ENCODE results near the gene MAPK12. TPM values are rescaled to one million over a fixed set of nuclear protein-coding genes. Genes with fewer than 3 reads are reported as not detected.
A peak's percentile ranks its signal among the peaks of the same experiment; 100 is the strongest.
"Not testable (repeated sequence)": the region's sequence is repeated elsewhere in the genome, so short reads cannot be mapped to it uniquely, and the experiment has no call there.

Gene MAPK12
- total RNA-seq, 1 experiment from 2014 or later, result 54.4 TPM

DNA sequence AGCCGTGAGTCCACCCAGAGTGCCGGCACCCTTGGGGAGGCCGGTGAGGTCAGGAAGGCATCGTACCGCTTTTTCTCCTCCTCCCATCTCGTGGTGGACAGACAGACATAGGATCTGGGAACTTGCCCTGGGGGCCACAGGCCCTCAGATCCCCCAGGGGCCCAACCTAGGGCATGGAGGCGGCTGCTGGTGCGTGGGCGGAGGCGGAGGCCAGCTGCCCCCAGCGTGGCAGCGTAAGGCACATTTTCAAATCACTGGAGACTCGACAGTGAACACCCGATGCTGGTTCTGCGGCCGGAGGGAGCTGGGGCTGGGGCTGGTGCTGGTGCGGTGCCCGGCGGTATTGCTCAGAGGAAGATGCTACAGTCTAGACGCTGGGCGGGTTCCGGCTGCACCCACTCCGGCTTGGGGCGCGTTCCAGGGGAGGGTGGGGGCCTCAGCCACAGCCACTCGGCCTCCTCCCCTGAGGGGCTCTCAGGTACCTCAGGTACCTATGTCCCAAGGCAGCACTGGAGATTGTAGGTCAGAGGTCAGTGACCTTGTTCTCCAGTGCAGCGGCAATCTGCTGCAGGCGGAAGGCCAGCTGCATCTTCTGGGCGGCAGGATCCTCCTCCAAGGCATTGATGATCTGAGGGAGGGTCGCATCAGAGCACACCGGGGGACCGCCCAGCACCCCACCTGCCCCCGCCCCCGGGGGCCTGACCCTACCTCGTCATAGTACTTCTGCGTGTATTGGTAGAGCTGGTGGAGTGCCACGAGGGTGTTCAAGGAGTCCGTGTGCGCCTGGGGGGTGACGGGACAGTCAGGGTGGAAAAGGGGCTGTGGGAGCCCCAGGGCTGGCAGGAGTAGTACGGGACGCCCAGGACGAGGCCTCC lies 13.9 kb upstream of the MAPK12 start:
- Histone ChIP-seq H3K4me3 (no peak overlapping the region), H3K9me3 (no peaks in the 10 kb centered on the region), H3K27me3 (no peaks in the 10 kb centered on the region), H3K36me3 (peaks cover 35% of the 10 kb centered on the region)
- no peak for DNase-seq

DNA sequence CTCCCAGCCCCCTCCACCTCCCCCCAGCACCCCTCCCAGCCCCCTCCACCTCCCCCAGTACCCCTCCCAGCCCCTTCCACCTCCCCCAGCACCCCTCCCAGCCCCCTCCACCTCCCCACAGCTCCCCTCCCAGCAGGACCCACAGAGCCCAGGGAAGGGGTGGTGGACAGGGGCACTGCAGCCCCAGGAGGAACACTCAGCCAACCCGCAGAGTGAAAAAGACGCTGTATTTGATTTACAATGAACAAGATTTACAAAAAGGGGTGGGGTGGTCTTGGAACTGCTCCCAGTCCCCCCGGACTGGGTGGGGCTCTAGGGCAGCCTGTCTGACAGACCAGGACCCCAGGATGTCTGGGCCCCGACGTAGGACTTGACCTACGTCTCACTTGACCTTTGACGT lies 13.3 kb upstream of the MAPK12 start:
- Histone ChIP-seq H3K9me3 (no peaks in the 10 kb centered on the region), H3K36me3 (peaks cover 35% of the 10 kb centered on the region), H3K4me3 (no peak overlapping the region), H3K27me3 (no peaks in the 10 kb centered on the region)
- DNase-seq, result no peak

DNA sequence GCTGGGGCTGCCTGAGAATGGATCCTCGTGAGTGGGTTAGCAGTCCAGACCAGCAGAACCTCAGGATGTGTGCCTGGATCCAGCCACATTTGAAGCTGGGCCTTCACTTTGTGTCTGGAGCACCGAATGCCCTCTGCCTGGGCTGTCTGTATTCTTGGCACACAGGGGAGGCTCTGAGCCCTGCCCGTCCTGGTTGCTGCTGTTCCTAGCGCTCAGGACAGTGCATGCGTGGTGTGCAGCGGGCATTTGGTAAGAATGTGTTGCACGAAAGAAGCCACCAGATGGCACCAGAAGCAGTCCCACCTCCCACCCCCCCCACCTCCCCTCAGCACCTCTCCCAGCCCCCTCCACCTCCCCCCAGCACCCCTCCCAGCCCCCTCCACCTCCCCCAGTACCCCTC lies 12.8 kb upstream of the MAPK12 start:
- H3K27me3 ChIP-seq, result no peaks in the 10 kb centered on the region
- H3K36me3 ChIP-seq, result peaks cover 33% of the 10 kb centered on the region
- H3K9me3 ChIP-seq, result no peaks in the 10 kb centered on the region
- DNase-seq, result peak; percentile 33
- H3K4me3 ChIP-seq, result no peak overlapping the region

DNA sequence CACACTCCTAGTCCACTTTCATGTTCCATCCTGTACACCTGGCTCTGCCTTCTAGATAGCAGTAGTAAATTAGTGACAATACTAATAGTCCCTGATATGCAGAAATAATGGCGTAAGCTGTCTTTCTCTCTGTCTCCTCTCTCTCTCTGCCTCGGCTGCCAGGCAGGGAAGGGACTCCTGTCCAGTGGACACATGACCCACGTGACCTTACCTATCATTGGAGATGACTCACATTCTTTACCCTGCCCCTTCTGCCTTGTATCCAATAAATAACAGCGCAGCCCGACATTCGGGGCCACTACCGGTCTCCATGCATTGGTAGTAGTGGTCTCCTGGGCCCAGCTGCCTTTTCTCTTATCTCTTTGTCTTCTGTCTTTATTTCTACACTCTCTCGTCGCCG lies 12.3 kb upstream of the MAPK12 start:
- not testable (repeated sequence) for DNase-seq, H3K4me3 ChIP-seq, H3K9me3 ChIP-seq, H3K27me3 ChIP-seq
- peaks cover 29% of the 10 kb centered on the region for H3K36me3 ChIP-seq

DNA sequence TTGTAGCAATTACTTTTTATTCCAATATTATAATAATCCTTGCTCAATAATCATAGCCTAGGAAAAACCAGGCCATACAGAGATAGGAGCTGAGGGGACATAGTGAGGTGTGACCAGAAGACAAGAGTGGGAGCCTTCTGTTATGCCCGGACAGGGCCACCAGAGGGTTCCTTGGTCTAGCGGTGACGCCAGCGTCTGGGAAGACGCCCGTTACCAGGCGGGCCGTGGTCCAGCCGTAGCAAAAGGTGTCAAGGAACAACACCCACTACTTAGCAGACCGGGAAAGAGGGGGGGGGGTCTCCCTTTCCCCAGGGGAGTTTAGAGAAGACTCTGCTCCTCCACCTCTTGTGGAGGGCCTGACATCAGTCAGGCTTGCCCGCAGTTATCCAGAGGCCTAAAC lies 11.9 kb upstream of the MAPK12 start:
- H3K27me3 ChIP-seq, DNase-seq, H3K4me3 ChIP-seq, H3K9me3 ChIP-seq: not testable (repeated sequence)
- H3K36me3 ChIP-seq, result peaks cover 27% of the 10 kb centered on the region

DNA sequence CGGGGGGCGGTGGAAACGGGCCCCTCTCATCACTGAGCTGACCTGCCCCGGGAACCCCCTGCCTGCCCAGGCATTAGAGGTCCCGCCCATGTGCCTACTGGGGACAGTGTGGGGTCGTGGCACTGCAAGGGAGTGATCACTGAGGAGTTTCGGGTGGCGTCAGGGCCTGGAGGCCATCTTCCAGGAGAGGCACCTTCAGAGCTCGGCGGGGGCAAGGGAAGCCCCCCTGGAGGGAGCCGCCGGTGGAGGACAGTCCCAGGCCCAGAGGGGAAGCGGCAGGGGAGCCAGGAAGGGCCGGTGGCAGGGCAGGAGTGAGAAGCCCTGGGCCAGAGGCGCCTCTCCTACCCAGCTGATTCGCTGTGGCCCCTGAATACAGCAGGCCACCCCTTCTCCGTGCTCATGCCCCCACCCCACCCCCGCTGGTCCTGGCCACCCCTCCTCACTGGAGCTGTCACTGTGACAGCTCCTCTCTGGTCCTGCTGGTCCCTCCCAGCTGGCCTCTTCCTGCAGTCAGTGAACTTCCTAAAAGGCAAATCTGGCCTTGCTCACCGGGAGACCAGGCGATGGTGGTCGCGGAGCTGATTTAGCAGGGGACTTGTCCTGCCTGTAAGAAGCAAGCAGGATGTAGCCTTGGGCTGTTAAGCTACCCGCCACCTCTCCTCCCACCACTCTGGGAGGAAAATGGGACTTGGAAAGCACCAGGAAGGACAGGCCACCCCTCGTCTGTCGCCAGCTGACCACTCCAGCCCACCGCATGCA lies 10.7 kb upstream of the MAPK12 start:
- no peaks in the 10 kb centered on the region for H3K9me3 ChIP-seq
- DNase-seq, result no peak
- no peak overlapping the region for H3K4me3 ChIP-seq

DNA sequence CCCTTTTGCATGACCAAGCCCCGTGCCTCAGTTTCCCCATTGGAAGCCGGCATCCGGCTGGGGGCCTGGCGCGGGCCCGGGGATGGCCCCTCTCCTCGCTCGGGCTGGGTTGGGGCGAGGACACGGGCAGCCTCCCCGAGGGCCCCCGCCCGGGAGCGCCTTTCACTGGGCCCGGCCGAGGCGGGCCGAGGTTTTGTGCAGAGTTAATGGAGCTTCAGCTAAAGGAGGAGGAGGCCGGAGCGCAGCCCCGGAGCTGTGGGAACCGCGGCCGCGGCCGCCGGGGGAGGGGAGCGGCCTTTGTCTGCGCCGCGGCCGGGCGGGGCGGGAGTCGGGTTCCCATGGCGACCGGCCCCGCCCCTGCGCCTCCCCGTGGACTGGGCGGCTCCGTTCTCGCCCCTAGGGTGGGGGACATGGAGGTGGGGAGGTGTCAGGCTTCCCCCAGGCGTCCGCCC lies 10.1 kb upstream of the MAPK12 start:
- no peaks in the 10 kb centered on the region for H3K27me3 ChIP-seq
- H3K4me3 ChIP-seq, result peak overlapping the region; percentile 63
- no peaks in the 10 kb centered on the region for H3K9me3 ChIP-seq
- DNase-seq, result peak; percentile 49
- peaks cover 18% of the 10 kb centered on the region for H3K36me3 ChIP-seq

More for the DNA sequence above, 10.7 kb upstream of the MAPK12 start:
- Histone ChIP-seq H3K27me3 (no peaks in the 10 kb centered on the region), H3K36me3 (peaks cover 23% of the 10 kb centered on the region)

DNA sequence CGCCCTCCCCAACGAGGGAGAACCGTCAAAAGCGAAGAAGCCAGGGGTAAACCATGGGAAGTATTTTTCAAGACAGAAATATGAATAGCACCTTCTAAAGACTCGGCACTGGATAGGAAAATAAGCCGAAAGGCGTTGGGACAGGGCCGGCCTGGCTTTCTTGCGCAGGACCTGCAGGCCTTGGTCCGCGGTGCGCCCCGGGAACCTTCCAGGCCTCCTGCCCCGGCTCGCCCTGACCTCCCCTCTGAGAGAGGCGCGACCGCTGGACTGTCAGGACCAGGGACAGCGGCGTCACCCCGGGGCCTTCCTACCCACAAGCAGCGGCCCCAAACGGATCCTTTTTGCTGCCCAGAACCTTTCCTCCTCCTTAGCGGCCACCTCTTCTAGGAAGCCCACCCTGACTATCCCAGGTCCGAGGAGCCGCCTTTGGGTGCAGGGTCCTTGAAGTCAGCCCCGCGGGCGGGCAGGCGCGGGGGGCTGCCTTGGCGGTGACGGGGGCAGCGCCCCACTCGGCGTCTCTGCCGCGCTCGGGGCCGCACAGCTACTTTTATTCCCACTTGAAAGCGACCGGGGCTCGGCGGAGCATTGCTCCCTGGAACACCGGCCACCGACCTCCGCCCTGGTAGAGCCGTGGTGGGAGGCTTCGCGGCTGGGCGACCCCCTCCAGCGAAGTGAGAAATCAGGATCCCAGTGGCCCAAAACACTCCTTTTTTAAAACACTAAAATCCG lies 9.3 kb upstream of the MAPK12 start:
- peak; percentile 78 for DNase-seq
- Histone ChIP-seq H3K9me3 (no peaks in the 10 kb centered on the region), H3K4me3 (peak overlapping the region; percentile 63), H3K36me3 (peaks cover 13% of the 10 kb centered on the region), H3K27me3 (no peaks in the 10 kb centered on the region)

DNA sequence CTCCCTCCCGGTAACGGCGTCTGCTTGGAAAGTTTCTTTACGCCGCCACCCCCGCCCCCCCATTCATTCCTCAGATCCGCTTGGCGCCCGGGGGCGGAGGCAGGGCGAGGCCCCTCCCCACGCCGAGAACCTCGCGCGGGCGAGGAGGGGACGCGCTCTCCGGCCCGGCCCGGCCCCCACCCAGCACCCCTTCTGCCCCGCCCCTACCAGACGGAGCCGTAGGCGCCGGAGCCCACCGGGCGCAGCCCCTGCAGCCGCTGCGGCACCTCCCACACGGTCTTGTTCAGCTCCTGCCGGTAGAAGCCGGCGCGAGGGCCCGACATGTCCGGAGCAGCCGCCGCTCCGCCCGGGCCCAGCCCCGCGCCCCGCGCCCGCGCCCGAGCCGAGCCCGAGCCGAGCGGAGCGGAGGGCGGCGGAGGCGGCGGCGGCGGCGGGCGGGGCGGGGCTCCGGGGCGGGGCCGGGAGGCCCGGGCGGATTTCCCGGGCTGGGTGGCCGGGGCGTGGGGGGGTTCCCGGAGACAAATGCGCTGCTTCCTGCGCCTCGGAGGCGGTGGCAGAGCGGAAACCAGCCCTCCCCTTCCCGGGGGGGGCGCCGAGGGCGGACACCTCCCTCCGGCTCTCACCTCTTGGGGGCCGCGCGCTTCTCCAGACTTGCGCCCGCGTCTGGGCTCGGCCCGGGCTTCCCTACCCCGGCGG lies 8.6 kb upstream of the MAPK12 start, which contains the start of gene MAPK11:
Gene MAPK11, minus strand, starts transcription at position 411 of the 696 bp plus-strand sequence. Its CDS starts 88 bp downstream, at position 323.
- peak; percentile 79 for DNase-seq
- no peaks in the 10 kb centered on the region for H3K9me3 ChIP-seq
- H3K36me3 ChIP-seq, result peaks cover 6% of the 10 kb centered on the region
- H3K4me3 ChIP-seq, result peak within 1 kb of the TSS; percentile 63
- H3K27me3 ChIP-seq, result no peaks in the 10 kb centered on the region

DNA sequence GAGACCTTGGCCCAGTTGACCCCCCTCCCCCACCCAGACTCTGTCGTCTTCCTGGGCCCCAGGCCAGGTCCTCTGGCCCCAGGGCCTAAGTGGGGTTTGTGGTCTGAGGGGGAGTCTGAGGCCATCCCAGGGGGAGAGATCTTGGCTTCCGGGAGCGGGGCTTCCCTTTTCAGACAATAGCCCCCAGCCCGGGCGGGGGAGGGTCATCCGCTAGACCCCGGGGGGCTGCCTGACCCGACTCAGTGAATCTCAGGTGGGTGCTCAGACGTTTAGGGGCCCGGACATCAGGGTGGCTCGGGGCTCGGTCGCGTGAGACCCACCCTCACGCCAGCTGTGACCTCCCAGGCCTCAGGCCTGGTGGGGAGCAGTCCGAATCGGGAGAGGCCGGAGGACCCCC lies 8.1 kb upstream of the MAPK12 start:
- peak overlapping the region; percentile 63 for H3K4me3 ChIP-seq
- no peaks in the 10 kb centered on the region for H3K27me3 ChIP-seq
- no peak for DNase-seq
- peaks cover 4% of the 10 kb centered on the region for H3K36me3 ChIP-seq
- H3K9me3 ChIP-seq, result no peaks in the 10 kb centered on the region

DNA sequence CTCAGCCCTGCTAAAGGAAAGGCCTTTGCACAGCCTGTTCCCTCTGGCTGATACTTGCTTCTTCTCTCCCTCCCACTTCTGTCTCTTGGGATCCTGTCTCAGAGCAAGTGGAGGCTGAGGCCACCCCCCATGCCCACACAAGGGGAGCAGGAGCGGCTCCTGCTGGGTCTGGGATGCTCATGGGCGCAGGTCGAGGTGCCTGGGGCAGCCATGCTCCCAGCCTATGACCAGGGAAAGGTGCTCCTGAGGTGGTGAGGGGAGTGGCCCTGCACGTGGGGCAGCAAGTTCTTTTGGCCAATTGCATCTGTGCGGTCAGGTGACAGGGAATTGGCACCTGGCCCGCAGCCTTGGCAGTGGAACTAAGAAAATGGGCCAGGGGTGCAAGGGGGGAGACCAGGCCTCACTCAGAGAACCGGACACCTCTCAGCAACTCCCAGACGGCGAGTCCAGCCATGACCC lies 7.2 kb upstream of the MAPK12 start:
- Histone ChIP-seq H3K4me3 (no peak overlapping the region), H3K36me3 (no peaks in the 10 kb centered on the region; the same call in 1 of the 2 replicates), H3K27me3 (no peaks in the 10 kb centered on the region), H3K9me3 (no peaks in the 10 kb centered on the region)
- DNase-seq, result no peak

DNA sequence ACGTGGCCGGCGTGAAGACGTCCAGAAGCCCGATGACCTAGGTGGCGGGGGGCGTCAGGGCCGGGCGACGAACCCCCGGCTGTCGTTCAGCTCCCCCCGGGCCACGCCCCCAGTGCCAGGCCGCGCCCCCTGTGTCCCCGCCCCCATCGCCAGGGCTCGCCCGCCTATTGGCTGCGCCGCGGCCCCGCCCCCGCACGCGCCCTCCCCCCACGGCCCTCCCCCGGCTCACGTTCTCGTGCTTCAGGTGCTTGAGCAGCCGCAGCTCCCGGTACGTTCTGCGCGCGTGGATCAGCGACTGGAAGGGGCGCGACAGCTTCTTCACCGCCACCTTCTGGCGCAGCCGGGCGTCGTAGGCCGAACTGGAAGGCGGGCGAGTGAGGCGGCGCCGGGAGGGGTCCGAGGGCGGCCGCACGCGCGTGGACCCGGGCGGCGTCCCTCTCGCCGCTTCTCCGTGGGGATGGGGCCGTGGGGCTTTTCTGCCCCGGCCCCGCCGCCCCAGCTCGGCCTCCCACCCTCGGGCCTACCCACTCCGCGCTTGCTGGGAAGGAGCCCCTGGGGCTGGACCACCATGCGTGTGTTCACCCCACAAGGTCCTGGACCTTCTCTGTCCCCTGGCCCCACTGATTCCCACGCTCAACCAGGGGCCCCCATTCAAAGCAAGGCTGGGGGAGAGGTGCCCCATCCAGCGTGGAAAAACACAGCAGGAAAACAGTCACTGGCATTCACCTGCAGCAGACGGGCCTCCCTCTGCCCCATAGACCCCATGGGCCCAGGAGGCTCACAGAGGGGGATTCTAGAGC lies 6.3 kb upstream of the MAPK12 start:
- H3K36me3 ChIP-seq, result no peaks in the 10 kb centered on the region
- no peak overlapping the region for H3K4me3 ChIP-seq
- H3K27me3 ChIP-seq, result no peaks in the 10 kb centered on the region
- DNase-seq, result no peak
- H3K9me3 ChIP-seq, result no peaks in the 10 kb centered on the region

DNA sequence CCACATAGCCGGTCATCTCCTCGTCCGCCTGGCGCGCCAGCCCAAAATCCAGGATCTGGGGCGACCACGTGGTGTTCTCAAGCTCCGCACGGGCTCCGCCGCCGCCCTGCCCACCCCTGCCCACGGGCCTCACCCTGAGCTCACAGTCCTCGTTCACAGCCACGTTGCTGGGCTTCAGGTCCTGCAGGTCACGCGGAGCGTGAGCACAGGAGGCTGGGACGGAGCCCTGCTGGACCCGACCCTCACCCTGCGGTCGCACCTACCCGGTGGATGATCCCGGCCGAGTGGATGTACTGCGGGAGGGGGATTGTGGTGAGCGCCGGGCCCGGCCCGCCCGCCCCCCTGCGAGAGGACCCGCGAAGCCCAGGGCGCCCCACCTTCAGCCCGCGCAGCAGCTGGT lies 5.5 kb upstream of the MAPK12 start:
- DNase-seq, result no peak
- no peaks in the 10 kb centered on the region for H3K27me3 ChIP-seq
- H3K36me3 ChIP-seq, result no peaks in the 10 kb centered on the region
- no peak overlapping the region for H3K4me3 ChIP-seq
- H3K9me3 ChIP-seq, result no peaks in the 10 kb centered on the region

DNA sequence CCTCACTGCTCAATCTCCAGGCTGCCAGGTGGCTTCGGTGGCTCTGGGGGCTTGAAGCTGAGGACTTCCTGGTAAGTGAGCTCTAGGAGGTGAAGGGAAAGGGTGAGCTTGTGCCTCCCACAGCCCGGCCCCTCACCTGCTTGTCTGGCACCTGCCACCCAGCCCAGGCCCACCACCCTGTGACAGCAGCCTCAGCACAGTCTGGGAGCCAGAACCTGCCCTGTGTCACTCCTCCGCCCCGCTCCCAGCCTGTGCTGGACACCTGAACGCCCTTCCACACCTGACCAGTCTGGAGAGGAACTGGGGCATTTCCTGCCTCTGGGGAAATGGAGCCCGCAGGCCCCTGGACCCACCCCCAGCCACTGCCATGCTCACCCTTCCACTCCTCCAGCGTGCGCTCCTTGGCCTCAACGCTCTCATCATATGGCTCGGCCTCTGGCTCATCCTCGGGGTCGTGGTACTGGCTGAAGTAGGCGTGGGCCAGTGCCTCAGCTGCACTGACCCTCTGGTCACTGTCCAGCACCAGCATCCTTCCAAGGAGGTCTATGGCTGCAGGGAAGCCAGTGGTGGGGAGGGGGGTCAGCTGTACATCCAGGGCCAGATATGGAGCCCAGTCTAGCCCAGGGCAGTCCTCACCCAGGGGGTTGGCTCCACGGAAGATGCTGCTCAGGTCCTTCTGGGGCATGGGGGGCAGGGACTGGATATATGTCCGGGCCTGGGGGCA lies 3.6 kb upstream of the MAPK12 start:
- Histone ChIP-seq H3K9me3 (no peaks in the 10 kb centered on the region), H3K4me3 (no peak overlapping the region)

More for the DNA sequence above, 3.6 kb upstream of the MAPK12 start:
- DNase-seq, result no peak
- H3K27me3 ChIP-seq, result no peaks in the 10 kb centered on the region
- no peaks in the 10 kb centered on the region; the same call in none of the 2 replicates for H3K36me3 ChIP-seq

Measured in MG63 (cell line).